GM20431 (cell line): Measurements from ENCODE around the gene CACNA1E.
"Not testable (repeated sequence)": the region's sequence is repeated elsewhere in the genome, so short reads cannot be mapped to it uniquely, and the experiment has no call there.

Experiments
- in situ Hi-C: fragments of 300-500 bp; cut with MseI, MboI; formaldehyde crosslinking; loops from one replicate; pipeline ENCODE4 v1.15.0; 2020; ENCODE audit warnings: low sequenced_read_pairs; ENCODE audit not compliant: unreplicated experiment

The CACNA1E gene

GRCh38 chr1:181784039-181784683 lies 300.8 kb downstream of the CACNA1E start:
- in situ Hi-C loops, result no loop called here

- in situ Hi-C loops, result no loop called here
Measured at GRCh38 chr1:181789395-181789794, 306.1 kb downstream of the CACNA1E start.

GRCh38 chr1:181791721-181792120 lies 308.4 kb downstream of the CACNA1E start:
- in situ Hi-C loops, result no loop called here

- in situ Hi-C loops, result no loop called here
Measured at GRCh38 chr1:181793831-181794230, 310.5 kb downstream of the CACNA1E start.

GRCh38 chr1:181794332-181794731 lies 311.0 kb downstream of the CACNA1E start:
- in situ Hi-C loops, result no loop called here

- in situ Hi-C loops, result no loop called here
Measured at GRCh38 chr1:181798191-181798926, 315.0 kb downstream of the CACNA1E start.

- in situ Hi-C loops, result no loop called here
Measured at GRCh38 chr1:181801617-181802016, 318.3 kb downstream of the CACNA1E start.

GRCh38 chr1:181802466-181802865 lies 319.1 kb downstream of the CACNA1E start:
- in situ Hi-C loops, result no loop called here

- in situ Hi-C loops, result no loop called here
Measured at GRCh38 chr1:181803421-181803820, 320.1 kb downstream of the CACNA1E start.

- in situ Hi-C loops, result no loop called here
Measured at GRCh38 chr1:181804989-181805388, 321.7 kb downstream of the CACNA1E start.

- in situ Hi-C loops, result no loop called here
Measured at GRCh38 chr1:181806746-181807145, 323.4 kb downstream of the CACNA1E start.

- in situ Hi-C loops, result no loop called here
Measured at GRCh38 chr1:181807251-181807650, 323.9 kb downstream of the CACNA1E start.

- in situ Hi-C loops, result no loop called here
Measured at GRCh38 chr1:181809991-181810545, 326.8 kb downstream of the CACNA1E start.

- in situ Hi-C loops, result no loop called here
Measured at GRCh38 chr1:181812208-181812607, 328.9 kb downstream of the CACNA1E start.

- in situ Hi-C loops, result no loop called here
Measured at GRCh38 chr1:181813266-181813665, 329.9 kb downstream of the CACNA1E start.

- in situ Hi-C loops, result no loop called here
Measured at GRCh38 chr1:181816608-181817007, 333.3 kb downstream of the CACNA1E start.

- in situ Hi-C loops, result no loop called here
Measured at GRCh38 chr1:181817091-181817490, 333.8 kb downstream of the CACNA1E start.

GRCh38 chr1:181818459-181818858 lies 335.1 kb downstream of the CACNA1E start:
- in situ Hi-C loops, result no loop called here

GRCh38 chr1:181818943-181819342 lies 335.6 kb downstream of the CACNA1E start:
- in situ Hi-C loops, result no loop called here

GRCh38 chr1:181821701-181822100 lies 338.4 kb downstream of the CACNA1E start:
- in situ Hi-C loops, result no loop called here

GRCh38 chr1:181832173-181832880 lies 349.0 kb downstream of the CACNA1E start:
- in situ Hi-C loops, result not testable (repeated sequence)
